DMS153 treated with DMSO at 0.1 percent for 48 hours (cell line): ENCODE results near the gene VAT1.
"Not testable (repeated sequence)": the region's sequence is repeated elsewhere in the genome, so short reads cannot be mapped to it uniquely, and the experiment has no call there.

Source experiments
- DNase-seq: peaks from one replicate; lab custom pipeline; 2025; ENCODE audit not compliant: unreplicated experiment; lab: John Stamatoyannopoulos, UW

The VAT1 gene

DNA sequence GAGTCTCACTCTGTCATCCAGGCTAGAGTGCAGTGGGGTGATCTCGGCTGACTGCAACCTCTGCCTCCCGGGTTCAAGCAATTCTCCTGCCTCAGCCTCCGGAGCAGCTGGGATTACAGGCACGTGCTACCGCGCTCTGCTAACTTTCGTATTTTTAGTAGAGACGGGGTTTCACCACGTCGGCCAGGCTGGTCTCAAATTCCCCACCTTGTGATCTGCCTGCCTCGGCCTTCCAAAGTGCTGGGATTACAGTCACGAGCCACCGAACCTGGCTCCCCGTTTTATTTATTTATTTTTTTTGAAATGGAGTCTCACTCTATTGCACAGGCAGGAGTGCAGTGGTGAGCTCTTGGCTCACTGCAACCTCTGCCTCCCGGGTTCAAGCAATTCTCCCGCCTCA, 46.5 kb downstream of the VAT1 start:
- DNase-seq, result not testable (repeated sequence)

GRCh38 chr17:42975265-42975664, 46.9 kb downstream of the VAT1 start:
- DNase-seq, result no peak

GRCh38 chr17:42973323-42973722, 48.9 kb downstream of the VAT1 start:
- DNase-seq, result not testable (repeated sequence)

- no peak for DNase-seq
Measured at GRCh38 chr17:42971589-42971988, 50.6 kb downstream of the VAT1 start.

GRCh38 chr17:42969001-42969581, 53.1 kb downstream of the VAT1 start:
- DNase-seq, result no peak

DNA sequence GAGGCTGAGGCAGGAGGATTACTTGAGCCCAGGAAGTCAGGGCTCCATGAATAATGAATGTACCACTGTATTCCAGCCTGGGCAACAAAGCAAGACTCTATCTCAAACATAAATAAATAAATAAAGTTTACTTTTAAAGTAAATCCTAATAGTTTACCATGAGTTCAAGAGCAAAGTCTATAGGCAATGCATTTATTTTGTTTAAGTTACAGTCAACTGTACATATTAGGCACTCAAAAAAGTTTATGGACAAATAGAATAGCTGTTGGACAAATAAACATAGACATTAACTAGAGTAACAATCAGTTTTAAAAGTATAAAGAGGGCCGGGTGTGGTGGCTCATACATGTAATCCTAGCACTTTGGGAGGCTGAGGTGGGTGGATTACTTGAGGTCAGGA, 54.3 kb downstream of the VAT1 start:
- DNase-seq, result no peak
